ENCODE results near the gene PDX1. TPM values are rescaled to one million over a fixed set of nuclear protein-coding genes. Genes with fewer than 3 reads are reported as not detected.
A peak's percentile ranks its signal among the peaks of the same experiment; 100 is the strongest.

Gene PDX1
- total and polyA plus RNA-seq, 10 donors, result not detected

DNA sequence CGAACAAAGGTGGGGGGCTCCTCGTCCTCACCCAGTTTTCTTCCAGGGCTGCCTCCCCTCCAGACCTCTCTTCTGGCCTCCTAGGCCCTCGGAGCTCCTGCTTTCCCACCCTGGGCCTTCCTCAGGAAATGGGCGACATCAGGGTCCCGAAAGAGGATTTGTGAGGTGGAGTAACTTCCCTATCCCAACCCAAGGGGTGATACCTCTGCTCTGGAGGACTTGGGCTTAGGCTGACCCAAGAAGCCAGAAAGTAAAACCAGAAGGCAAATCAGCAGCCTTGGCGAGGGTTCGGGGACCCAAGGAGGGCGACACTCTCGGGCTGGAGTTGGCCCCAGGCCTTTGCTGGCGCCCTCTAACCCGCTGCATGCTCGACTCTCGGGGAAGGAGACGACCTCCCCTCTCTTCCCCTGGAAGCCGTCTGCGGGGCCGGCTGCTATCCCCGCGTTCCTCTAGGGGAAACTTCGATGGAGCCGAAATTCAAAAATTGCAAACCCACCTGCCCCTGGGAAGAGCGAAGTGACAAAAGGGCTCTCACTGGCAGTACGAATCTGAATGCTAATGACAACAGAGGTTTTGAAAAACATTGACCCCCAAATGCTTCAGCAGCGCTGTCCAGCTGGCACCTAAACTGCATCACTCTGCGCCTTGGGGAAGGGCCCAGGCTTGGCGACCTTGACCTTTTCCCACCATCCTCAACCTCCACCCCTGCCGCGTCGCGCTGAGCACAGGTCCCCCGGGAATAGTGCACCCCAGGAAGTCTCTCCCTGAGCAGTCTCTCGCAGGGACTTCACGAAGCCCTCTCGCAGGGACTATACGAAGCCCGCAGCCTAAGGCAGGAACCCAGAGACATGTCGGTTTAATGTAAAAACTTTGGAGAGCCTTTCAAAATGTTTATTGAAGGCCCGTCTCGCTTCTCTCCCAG, 2.4 kb downstream of the PDX1 start:
- WGBS, 5 donors, result 6 to 12% (median 9%) methylated on average over 34 to 39 of the region's 39 CpGs
- no peaks in the 10 kb centered on the region for H3K36me3 ChIP-seq
- H3K9me3 ChIP-seq, result peaks cover 0 to 8% (median 0%) of the 10 kb centered on the region in 8 donors
- peak overlapping the region in 2 of 8 donors; percentile 37 to 67 for H3K4me3 ChIP-seq
- H3K27ac ChIP-seq, result no peak overlapping the region
- intact Hi-C loops (cut with DNase I; ENCODE audit: low total_unique reads), result no loop called here
- peaks cover 29 to 100% (median 100%) of the 10 kb centered on the region in 7 donors for H3K27me3 ChIP-seq (replicated peaks in 1 of 7)
- TF ChIP-seq POLR2A (IDR thresholded peaks at IDR 0.05), result no peak
- no peak for TF ChIP-seq POLR2AphosphoS5 (IDR thresholded peaks at IDR 0.05)
- no peak for TF ChIP-seq CTCF (IDR thresholded peaks at IDR 0.05 in 8 of 11, conservative IDR thresholded peaks at IDR 0.05 in 3 of 11)
- H3K4me1 ChIP-seq, result peaks cover 25 to 78% (median 61%) of the 10 kb centered on the region in 6 donors
- DNase-seq, result no peak

DNA sequence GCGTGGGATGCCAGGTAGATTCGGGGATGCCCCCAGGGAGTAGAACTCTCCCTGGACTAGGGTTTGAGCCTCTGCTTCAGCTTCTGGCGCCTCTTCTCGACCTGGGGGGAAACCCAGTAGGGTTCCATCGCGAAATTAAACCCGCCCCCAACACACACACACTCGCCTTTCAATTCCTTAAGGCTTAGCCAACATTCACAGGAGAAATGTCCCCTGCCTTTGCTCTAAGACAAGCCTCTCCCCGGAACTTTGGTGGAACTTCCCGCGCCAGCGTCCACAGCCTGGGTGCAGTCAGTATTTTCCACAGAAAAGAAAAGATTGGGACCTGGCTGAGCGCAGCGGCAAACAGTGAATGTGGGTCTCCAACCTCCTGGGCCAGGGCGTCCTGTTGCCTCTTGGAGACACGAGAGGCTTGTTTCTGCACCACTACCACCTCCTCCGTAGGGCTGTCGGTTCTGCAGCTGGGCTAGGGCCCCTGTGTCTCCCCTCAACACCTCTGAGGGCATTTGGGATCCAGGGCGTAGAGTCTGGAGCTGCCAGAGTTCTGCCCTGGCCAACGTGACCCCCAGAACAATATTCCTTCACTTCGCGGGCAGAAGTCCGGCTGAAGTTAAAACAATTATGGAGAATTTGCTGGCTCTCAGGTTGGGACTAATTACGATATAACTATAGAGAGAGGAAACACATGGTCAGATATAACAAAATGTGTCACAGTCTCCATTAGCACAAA, 3.2 kb downstream of the PDX1 start:
- Histone ChIP-seq H3K4me3 (no peak overlapping the region), H3K36me3 (no peaks in the 10 kb centered on the region), H3K4me1 (peaks cover 23 to 78% (median 59%) of the 10 kb centered on the region in 6 donors), H3K9me3 (peaks cover 0 to 8% (median 0%) of the 10 kb centered on the region in 8 donors), H3K27me3 (replicated peaks in 1 of 7) (peaks cover 29 to 100% (median 100%) of the 10 kb centered on the region in 7 donors), H3K27ac (no peak overlapping the region)
- WGBS, 5 donors, result 7 to 10% (median 8%) methylated on average over 17 to 24 of the region's 24 CpGs
- DNase-seq, result no peak
- TF ChIP-seq POLR2AphosphoS5 (IDR thresholded peaks at IDR 0.05) (no peak), POLR2A (IDR thresholded peaks at IDR 0.05) (no peak), CTCF (IDR thresholded peaks at IDR 0.05 in 8 of 11, conservative IDR thresholded peaks at IDR 0.05 in 3 of 11) (no peak)
- intact Hi-C loops (cut with DNase I; ENCODE audit: low total_unique reads), result no loop called here

DNA sequence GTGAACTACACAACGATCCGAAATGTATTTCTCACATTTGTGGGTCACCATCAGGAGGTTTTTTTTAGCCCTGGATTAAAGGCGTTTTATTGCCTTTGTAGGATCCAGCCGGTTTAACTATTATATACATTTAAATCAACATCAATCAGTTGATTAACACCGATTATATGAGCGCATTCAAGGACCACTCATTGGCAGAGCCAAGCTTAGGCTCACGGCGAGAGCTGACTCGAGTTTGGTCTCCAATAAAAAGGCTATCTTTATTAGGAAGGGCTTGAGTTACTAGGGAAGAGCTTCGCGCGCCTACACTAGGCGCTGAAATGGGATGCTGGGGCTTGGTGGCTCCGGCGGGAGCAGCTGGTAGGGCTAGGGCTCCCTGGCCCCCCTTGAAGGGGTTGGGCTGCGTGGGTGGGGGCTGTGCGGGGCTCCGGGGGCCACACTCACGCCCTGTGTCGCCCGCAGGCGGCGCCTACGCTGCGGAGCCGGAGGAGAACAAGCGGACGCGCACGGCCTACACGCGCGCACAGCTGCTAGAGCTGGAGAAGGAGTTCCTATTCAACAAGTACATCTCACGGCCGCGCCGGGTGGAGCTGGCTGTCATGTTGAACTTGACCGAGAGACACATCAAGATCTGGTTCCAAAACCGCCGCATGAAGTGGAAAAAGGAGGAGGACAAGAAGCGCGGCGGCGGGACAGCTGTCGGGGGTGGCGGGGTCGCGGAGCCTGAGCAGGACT, 4.2 kb downstream of the PDX1 start:
- 4 to 10% (median 6%) methylated on average over 32 to 48 of the region's 48 CpGs for WGBS, 5 donors
- no peak for DNase-seq
- TF ChIP-seq POLR2AphosphoS5 (IDR thresholded peaks at IDR 0.05) (no peak), POLR2A (IDR thresholded peaks at IDR 0.05) (no peak), CTCF (IDR thresholded peaks at IDR 0.05 in 8 of 11, conservative IDR thresholded peaks at IDR 0.05 in 3 of 11) (no peak)
- intact Hi-C loops (cut with DNase I; ENCODE audit: low total_unique reads), result no loop called here
- H3K36me3 ChIP-seq, result no peaks in the 10 kb centered on the region
- H3K4me3 ChIP-seq, result peak overlapping the region in 1 of 8 donors; percentile 41
- H3K27ac ChIP-seq, result no peak overlapping the region
- H3K4me1 ChIP-seq, result peaks cover 23 to 79% (median 61%) of the 10 kb centered on the region in 6 donors
- peaks cover 32 to 100% (median 100%) of the 10 kb centered on the region in 7 donors for H3K27me3 ChIP-seq (replicated peaks in 1 of 7)
- H3K9me3 ChIP-seq, result peaks cover 0 to 5% (median 0%) of the 10 kb centered on the region in 8 donors

Measured in spleen (tissue), 11 donors.